ENCODE results near the gene C3orf22.

Gene C3orf22

GRCh38 chr3:126527006-126527405 is 31.7 kb downstream of the C3orf22 start:
- DNase-seq = no peak

- no peak for DNase-seq
These were observed 32.1 kb downstream of the C3orf22 start for GRCh38 chr3:126526668-126527005.

- DNase-seq = no peak
These were observed 32.7 kb downstream of the C3orf22 start for GRCh38 chr3:126525853-126526667.

- no peak for DNase-seq
These were observed 33.5 kb downstream of the C3orf22 start for GRCh38 chr3:126525091-126525852.

GRCh38 chr3:126524429-126524988 is 34.2 kb downstream of the C3orf22 start:
- no peak for DNase-seq

GRCh38 chr3:126523745-126524428 is 34.8 kb downstream of the C3orf22 start, which contains the start of gene CHST13:
TSS of gene CHST13 (plus strand) at chr3:126524155. CDS start at chr3:126524333, 178 bp downstream.
- no peak for DNase-seq

- DNase-seq = peak; percentile 24 to 31
These were observed 36.4 kb downstream of the C3orf22 start for GRCh38 chr3:126522363-126522788.

GRCh38 chr3:126521122-126521891 is 37.4 kb downstream of the C3orf22 start:
- peak in 1 of 2 donors; percentile 62 for DNase-seq

- no peak for DNase-seq
These were observed 39.0 kb downstream of the C3orf22 start for GRCh38 chr3:126519506-126520455.

GRCh38 chr3:126518779-126519177 is 40.0 kb downstream of the C3orf22 start:
- no peak for DNase-seq

GRCh38 chr3:126517986-126518778 is 40.5 kb downstream of the C3orf22 start:
- DNase-seq = no peak

GRCh38 chr3:126517291-126517951 is 41.3 kb downstream of the C3orf22 start, which contains the start of gene UROC1:
TSS of gene UROC1 (minus strand) at chr3:126517773. CDS start at chr3:126517719, 54 bp downstream.
- no peak for DNase-seq

GRCh38 chr3:126516936-126517290 is 41.8 kb downstream of the C3orf22 start:
- no peak for DNase-seq

- no peak for DNase-seq
These were observed 42.4 kb downstream of the C3orf22 start for GRCh38 chr3:126516152-126516935.

- DNase-seq = no peak
These were observed 43.5 kb downstream of the C3orf22 start for GRCh38 chr3:126515066-126515706.

GRCh38 chr3:126514161-126514560 is 44.6 kb downstream of the C3orf22 start:
- no peak for DNase-seq

- no peak for DNase-seq
These were observed 45.6 kb downstream of the C3orf22 start for GRCh38 chr3:126512916-126513650.

Data from hippocampal formation (tissue), 2 donors.